Raji (cell line): ENCODE data around the gene SLC35F6.

ENCODE experiments used
- POLR2A ChIP-seq: IDR thresholded peaks from 2 replicates; pipeline ENCODE4 v1.6.1; 2011; ENCODE audit warnings: low read depth, low read length, control low read depth; ENCODE audit not compliant: insufficient read depth

The SLC35F6 gene

DNA sequence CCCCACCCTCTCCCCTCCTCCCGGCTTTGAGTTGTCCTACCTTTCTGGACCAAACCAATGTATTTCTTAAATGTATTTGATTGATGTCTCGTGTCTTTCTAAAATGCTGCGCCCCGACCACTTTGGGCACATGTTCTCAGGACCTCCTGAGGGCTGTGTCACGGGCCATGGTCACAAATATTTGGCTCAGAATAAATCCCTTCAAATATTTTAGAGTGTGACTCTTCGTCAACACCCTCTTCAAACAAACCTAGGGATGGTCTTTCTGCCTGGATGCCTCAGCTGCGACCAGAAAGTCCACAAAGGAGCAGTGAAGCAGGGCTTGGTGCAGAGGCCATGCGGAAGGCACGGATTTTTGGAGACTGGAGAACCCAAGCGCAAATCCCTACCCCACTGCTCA is 1.1 kb upstream of the SLC35F6 start:
- TF ChIP-seq POLR2A, result no peak

GRCh38 chr2:26764906-26765305 is 822 bp downstream of the SLC35F6 start:
- TF ChIP-seq POLR2A, result no peak

DNA sequence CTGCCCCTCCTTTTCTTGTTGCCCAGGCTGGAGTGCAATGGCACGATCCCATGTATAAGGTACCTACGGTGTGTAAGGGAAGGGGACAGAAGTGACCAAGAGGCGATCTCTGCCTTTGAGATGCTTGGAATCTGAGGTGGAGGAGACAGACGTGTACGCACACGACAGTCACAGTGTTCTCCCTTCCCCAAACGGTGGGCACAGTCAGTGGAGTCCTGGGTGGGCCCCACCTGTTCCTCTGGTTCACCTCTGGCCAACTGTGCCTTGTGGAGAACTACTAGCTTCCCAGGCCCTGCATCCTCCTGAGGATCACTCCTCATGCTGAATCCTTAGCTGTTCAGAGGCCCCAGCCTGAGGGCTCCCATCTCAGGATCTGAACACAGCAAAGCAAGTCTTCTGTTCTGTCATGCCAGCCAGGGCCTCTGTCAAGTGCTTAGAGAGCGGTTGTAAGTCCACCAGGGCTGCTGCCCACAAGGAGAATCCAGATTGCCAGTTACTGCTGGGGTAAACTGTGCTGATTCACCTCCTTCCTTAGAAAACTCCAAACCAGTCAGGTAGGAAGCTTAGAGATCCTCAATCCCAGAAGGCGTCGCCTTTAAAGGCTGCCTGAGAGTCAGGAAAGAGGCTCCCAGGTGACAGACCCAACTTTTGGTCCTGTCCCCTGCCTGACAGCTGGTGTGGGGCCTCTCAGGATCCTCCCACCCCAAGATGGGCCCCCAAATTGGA is 1.6 kb downstream of the SLC35F6 start:
- no peak for TF ChIP-seq POLR2A

DNA sequence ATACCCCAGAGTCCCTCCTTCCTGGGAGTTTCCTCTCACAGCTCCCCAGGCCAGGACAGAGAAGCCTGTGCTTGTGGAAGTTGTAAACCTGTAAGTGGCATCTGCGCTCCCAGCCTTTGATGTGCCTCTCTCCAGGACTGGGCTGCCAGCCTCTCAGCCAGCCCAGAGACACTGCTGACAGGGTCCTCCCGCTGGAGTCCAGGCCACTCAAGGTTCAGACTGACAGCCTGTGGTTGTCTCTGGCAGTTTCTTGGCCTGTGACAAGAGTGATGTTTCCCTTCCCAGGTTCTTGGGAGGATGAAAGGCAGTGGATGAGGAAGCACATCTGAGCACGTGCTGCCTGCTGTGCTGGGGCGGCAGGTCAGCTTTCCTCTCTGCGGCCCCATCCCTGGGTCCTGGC is 3.0 kb downstream of the SLC35F6 start:
- TF ChIP-seq POLR2A, result no peak

DNA sequence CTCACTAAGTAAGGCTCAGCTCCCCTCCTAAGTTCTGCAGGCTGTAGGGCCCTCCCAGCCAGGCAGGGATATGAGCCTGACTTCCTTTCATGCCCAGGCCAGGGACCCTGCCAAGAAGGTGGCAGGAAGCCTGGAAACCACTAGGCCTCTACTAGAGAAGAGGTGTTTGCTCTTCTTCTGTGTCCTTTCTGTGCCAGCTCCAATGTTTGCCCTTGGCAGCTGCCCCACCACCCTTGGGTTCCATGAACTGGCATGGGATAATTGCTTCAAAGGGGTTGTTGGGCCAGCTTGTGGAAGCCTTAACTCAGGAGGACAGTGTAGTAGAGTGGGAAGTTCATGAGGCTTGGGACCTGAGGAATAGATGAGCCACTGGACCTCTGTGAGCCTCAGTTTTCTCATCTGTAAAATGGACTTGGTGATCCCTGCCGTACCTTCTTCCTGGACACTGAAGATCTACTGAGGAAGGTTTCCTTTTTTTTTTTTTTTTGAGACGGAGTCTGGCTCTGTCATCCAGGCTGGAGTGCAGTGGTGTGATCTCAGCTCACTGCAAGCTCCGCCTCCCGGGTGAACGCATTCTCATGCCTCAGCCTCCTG is 3.9 kb downstream of the SLC35F6 start:
- no peak for TF ChIP-seq POLR2A

DNA sequence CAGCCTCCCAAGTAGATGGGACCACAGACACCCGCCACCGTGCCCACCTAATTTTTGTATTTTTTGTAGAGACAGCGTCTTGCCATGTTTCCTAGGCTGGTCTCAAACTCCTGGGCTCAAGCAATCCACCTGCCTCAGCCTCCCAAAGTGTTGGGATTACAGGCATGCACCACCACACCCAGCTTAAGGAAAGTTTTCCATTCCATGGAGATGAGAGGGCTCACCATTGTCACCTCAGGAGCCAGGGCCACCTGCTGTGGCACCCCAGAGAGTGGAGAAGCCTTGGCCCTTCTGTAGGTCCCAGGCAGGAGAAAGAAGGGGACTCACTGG is 4.6 kb downstream of the SLC35F6 start:
- TF ChIP-seq POLR2A, result no peak

GRCh38 chr2:26769089-26769761 is 5.1 kb downstream of the SLC35F6 start:
- no peak for TF ChIP-seq POLR2A

GRCh38 chr2:26770986-26771586 is 7.0 kb downstream of the SLC35F6 start:
- no peak for TF ChIP-seq POLR2A

GRCh38 chr2:26772064-26773001 is 8.2 kb downstream of the SLC35F6 start:
- TF ChIP-seq POLR2A, result no peak

GRCh38 chr2:26776195-26776800 is 12.2 kb downstream of the SLC35F6 start:
- no peak for TF ChIP-seq POLR2A

- no peak for TF ChIP-seq POLR2A
These were observed 14.0 kb downstream of the SLC35F6 start for GRCh38 chr2:26778098-26778497.

GRCh38 chr2:26778507-26778906 is 14.4 kb downstream of the SLC35F6 start:
- no peak for TF ChIP-seq POLR2A

DNA sequence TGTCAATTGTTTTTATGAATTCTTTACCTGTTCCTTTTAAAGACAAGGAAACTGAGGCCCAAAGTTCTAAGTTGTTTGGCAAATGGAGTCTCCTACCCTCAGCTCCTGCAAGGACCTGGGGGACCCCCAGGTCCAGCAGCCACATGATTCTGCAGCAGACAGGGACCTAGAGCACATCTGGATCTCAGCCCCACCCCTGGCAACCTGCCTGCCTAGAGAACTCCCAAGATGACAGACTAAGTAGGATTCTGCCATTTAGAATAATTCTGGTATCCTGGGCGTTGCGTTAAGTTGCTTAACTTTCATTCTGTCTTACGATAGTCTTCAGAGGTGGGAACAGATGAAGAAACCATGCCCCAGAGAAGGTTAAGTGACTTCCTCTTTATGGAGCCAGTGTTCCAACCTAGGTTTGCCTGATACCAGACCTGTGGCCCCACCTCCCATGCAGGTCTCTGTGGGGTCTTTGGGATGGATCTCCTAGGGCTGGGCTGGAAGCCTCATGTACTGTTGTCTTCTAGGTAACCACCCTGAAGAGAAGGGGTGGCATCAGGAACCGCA is 16.2 kb downstream of the SLC35F6 start:
- no peak for TF ChIP-seq POLR2A
